Epithelial cell of proximal tubule (primary cell): ENCODE data around the gene CD28. TPM values are rescaled to one million over a fixed set of nuclear protein-coding genes. Genes with fewer than 3 reads are reported as not detected.
"Not testable (repeated sequence)": the region's sequence is repeated elsewhere in the genome, so short reads cannot be mapped to it uniquely, and the experiment has no call there.

Experiments
- DNase-seq: peaks from one replicate; pipeline ENCODE4 v3.0.0-alpha.2; 2011; ENCODE audit warnings: low read depth
- H3K4me3 ChIP-seq: 2 replicates; pipeline ENCODE4 v1.5.1; 2011; ENCODE audit warnings: low read depth, mild to moderate bottlenecking, low read length
- total RNA-seq: library from RNA; depleted of rRNA; stranded (reverse); fragments of >200 nt; gene quantifications from 2 replicates; pipeline ENCODE4 v1.2.3, GENCODE V29; 2015
- TF ChIP-seq, protein P1 (sequence below): conservative IDR thresholded peaks from 2 replicates; pipeline ENCODE4 v1.5.1; 2012; ENCODE audit warnings: low read depth, mild to moderate bottlenecking, low read length

The CD28 gene
- total RNA-seq, 1 donor from 2014 or later = not detected

GRCh38 chr2:203690441-203691047, 15.9 kb upstream of the CD28 start:
- TF ChIP-seq, protein P1, sequence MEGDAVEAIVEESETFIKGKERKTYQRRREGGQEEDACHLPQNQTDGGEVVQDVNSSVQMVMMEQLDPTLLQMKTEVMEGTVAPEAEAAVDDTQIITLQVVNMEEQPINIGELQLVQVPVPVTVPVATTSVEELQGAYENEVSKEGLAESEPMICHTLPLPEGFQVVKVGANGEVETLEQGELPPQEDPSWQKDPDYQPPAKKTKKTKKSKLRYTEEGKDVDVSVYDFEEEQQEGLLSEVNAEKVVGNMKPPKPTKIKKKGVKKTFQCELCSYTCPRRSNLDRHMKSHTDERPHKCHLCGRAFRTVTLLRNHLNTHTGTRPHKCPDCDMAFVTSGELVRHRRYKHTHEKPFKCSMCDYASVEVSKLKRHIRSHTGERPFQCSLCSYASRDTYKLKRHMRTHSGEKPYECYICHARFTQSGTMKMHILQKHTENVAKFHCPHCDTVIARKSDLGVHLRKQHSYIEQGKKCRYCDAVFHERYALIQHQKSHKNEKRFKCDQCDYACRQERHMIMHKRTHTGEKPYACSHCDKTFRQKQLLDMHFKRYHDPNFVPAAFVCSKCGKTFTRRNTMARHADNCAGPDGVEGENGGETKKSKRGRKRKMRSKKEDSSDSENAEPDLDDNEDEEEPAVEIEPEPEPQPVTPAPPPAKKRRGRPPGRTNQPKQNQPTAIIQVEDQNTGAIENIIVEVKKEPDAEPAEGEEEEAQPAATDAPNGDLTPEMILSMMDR = no peak
- no peak for DNase-seq
- H3K4me3 ChIP-seq = no peak overlapping the region

DNA sequence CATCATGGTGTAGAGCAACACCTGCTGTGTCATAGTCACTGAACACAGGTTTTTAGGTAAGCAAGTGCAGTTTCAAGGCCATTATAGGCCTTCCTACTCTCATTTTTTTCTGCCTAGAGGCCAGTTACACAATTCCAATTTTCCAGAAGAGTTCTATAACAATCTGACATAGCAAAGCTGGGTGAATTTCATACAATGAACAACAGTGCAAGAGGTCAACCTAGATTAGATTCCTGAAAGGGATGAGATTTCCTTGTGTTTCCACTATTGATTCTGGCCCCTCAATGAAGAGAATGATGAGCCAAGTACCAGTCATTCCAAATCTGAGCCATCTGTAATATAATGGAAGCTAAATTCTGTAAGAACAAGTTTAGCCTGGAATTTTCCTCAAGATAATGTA, 15.3 kb upstream of the CD28 start:
- DNase-seq = no peak
- TF ChIP-seq, protein P1 = no peak
- H3K4me3 ChIP-seq = no peak overlapping the region

DNA sequence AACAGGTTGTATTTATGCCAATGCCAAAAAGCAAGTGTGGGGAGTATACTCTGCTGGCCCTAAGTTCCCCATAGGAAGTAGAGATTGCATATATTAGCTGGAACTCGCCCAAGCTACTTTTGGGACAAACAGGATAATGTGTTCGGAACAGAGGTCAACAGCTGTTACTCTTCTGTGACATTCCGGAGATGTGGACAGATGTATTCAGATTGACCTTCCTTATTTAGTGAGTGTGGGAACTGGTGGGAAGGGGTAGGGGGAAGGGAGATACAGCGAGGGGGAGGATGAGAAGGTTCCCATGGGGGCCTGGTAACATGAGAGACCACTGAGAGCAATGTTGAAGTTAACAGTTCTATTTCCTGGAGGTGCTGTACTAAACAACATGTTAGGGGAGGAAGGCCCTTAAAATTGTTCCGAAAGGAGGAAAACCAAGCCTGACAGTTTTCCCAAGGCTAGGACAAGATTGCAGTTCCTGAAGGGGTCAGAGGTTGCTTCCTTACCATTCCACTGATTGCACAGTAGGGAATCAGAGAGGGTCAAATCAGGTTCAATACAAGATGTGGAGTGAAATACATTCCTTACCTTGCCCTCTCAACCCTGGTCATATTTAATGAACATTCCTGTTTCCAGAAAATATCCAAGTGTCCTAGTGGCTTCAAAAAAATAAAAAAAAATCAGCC, 14.3 kb upstream of the CD28 start:
- TF ChIP-seq, protein P1 = no peak
- H3K4me3 ChIP-seq = no peak overlapping the region
- no peak for DNase-seq

DNA sequence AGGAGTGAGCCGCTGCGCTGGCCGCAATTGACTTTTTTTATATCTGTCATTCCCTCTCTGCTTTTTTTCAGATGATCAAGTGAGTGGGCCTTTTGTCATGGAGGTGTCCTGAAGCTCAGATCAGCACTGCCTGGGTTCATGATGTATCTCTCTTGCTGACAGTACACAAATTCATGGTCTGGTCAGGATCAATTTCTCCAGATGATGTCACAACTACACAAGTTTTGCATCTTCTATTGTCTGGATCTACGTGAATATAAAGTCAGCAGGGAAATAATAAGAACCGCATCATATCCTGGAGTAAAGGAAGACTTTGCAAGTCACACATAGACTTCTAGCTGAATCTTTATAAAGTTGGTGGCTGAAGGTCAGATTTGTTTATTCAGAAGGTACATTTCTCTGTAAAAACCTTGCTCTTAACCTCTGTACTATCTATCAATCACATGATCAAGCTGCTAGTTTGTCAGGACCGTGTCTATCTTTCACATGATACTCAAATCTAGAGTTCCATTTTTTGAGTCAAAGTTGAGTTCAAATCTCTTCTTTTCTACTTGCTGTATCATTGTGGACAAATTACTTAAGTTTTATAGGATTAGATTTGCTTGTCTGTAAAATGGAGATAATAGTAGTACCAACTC, 13.1 kb upstream of the CD28 start:
- TF ChIP-seq, protein P1 = no peak
- no peak overlapping the region for H3K4me3 ChIP-seq

DNA sequence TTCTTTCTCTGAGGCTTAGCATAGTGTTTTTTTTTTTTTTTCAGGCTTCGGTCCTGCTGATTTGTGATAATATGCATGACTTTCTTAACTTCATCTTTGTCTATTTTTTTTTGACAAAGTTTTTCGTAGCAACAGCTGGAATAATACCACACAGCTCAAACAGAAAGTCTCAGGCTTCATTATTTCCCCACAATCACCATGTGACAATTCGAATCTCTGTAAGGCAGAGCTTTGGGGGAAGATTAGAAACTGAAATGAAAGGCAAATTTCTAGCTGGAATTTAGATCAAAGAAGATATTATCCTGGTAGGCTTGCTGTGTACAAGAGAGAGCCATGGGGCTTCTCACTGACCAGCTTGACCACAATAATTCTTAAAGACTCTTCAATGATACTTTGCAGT, 12.2 kb upstream of the CD28 start:
- TF ChIP-seq, protein P1 = no peak
- H3K4me3 ChIP-seq = no peak overlapping the region
- DNase-seq = no peak

More for the DNA sequence above, 13.1 kb upstream of the CD28 start:
- DNase-seq = no peak

- no peak for DNase-seq
- no peak overlapping the region for H3K4me3 ChIP-seq
- TF ChIP-seq, protein P1 = no peak
These were observed 9.2 kb upstream of the CD28 start for GRCh38 chr2:203697190-203697589.

DNA sequence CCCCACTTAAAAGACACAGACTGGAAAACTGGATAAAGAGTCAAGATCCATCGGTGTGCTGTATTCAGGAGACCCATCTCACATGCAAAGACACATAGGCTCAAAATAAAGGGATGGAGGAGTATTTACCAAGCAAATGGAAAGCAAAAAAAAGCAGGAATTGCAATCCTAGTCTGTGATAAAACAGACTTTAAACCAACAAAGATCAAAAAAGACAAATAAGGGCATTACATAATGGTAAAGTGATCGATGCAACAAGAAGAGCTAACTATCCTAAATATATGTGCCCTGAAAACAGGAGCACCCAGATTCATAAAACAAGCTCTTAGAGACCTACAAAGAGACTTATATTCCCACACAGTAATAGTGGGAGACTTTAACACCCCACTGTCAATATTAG, 8.7 kb upstream of the CD28 start:
- not testable (repeated sequence) for DNase-seq, H3K4me3 ChIP-seq

- H3K4me3 ChIP-seq, DNase-seq: not testable (repeated sequence)
These were observed 8.0 kb upstream of the CD28 start for GRCh38 chr2:203698410-203698809.
